GM23248 (cell line): Measurements from ENCODE around the gene RS1. TPM values are rescaled to one million over a fixed set of nuclear protein-coding genes. Genes with fewer than 3 reads are reported as not detected.

ENCODE experiments used
- DNase-seq: peaks from one replicate; pipeline ENCODE4 v3.0.0-alpha.2; 2015
- H2AFZ ChIP-seq: fragments of 200-600 bp; sonication (generic); 2 replicates; pipeline ENCODE4 v1.6.1; 2016; ENCODE audit warnings: antibody characterized with exemption
- H3F3A ChIP-seq: fragments of 200-600 bp; sonication (generic); 2 replicates; pipeline ENCODE4 v1.6.1; 2016; ENCODE audit warnings: mild to moderate bottlenecking, antibody characterized with exemption, mixed run types; ENCODE audit not compliant: insufficient read depth
- H3K27ac ChIP-seq: fragments of 200-600 bp; sonication (generic); 2 replicates; pipeline ENCODE4 v1.5.1; 2016; ENCODE audit warnings: mild to moderate bottlenecking
- H3K27me3 ChIP-seq: fragments of 200-600 bp; sonication (generic); replicated peaks from 2 replicates; pipeline ENCODE4 v1.6.1; 2016; ENCODE audit warnings: mild to moderate bottlenecking; ENCODE audit not compliant: insufficient read depth
- H3K36me3 ChIP-seq: fragments of 200-600 bp; sonication (generic); 2 replicates; pipeline ENCODE4 v1.6.1; 2016; ENCODE audit warnings: low read depth, mild to moderate bottlenecking
- H3K4me1 ChIP-seq: fragments of 200-600 bp; sonication (generic); 2 replicates; pipeline ENCODE4 v1.6.1; 2016; ENCODE audit warnings: mild to moderate bottlenecking; ENCODE audit not compliant: insufficient read depth
- H3K4me2 ChIP-seq: fragments of 200-600 bp; sonication (generic); one replicate; pipeline ENCODE4 v1.6.1; 2016; ENCODE audit warnings: mild to moderate bottlenecking; ENCODE audit not compliant: unreplicated experiment
- H3K4me3 ChIP-seq: fragments of 200-600 bp; sonication (generic); 2 replicates; pipeline ENCODE4 v1.5.1; 2016; ENCODE audit warnings: mild to moderate bottlenecking
- H3K79me2 ChIP-seq: fragments of 200-600 bp; sonication (generic); 2 replicates; pipeline ENCODE4 v1.6.1; 2016; ENCODE audit warnings: mild to moderate bottlenecking; ENCODE audit not compliant: insufficient read depth
- H3K9ac ChIP-seq: fragments of 200-600 bp; sonication (generic); 2 replicates; pipeline ENCODE4 v1.6.1; 2016; ENCODE audit warnings: mild to moderate bottlenecking
- H3K9me2 ChIP-seq: fragments of 200-600 bp; sonication (generic); 2 replicates; pipeline ENCODE4 v1.6.1; 2016; ENCODE audit warnings: mixed run types, mild to moderate bottlenecking, moderate library complexity; ENCODE audit not compliant: insufficient read depth
- H3K9me3 ChIP-seq: fragments of 200-600 bp; sonication (generic); one replicate; pipeline ENCODE4 v1.6.1; 2017; ENCODE audit warnings: low read depth
- H4K20me1 ChIP-seq: fragments of 200-600 bp; sonication (generic); 2 replicates; pipeline ENCODE4 v1.6.0; 2016; ENCODE audit not compliant: insufficient read depth
- EZH2 ChIP-seq: fragments of 200-600 bp; sonication (generic); IDR thresholded peaks from 2 replicates; pipeline ENCODE4 v1.6.1; 2018; ENCODE audit warnings: antibody characterized with exemption, mild to moderate bottlenecking; ENCODE audit not compliant: insufficient read depth, poor library complexity, severe bottlenecking
- EZH2phosphoT487 ChIP-seq: fragments of 200-600 bp; sonication (generic); IDR thresholded peaks from 2 replicates; pipeline ENCODE4 v1.6.1; 2018; ENCODE audit warnings: antibody characterized with exemption, moderate library complexity, mild to moderate bottlenecking, low read depth; ENCODE audit not compliant: insufficient read depth
- WGBS, 2 experiments: methylation state at CpG; one replicate each; pipeline ENCODE4 v1.1.6; 2015 to 2017; ENCODE audit warnings: low lambda C conversion rate in 2 of 2, low coverage in 1 of 2; ENCODE audit errors: missing lambda C conversion rate in 2 of 2; 5-methylcytosine and 5-hydroxymethylcytosine counted together
- in situ Hi-C: fragments of 300-500 bp; cut with MboI; formaldehyde crosslinking; loops from 2 replicates; pipeline ENCODE4 v1.15.0; 2020
- polyA plus RNA-seq: library from polyadenylated mRNA; unstranded; fragments of >200 nt; fragmentation: Nextera tagmentation; extraction: Ambion mirVana; gene quantifications from 2 replicates; pipeline ENCODE4 v1.2.1, GENCODE V29; 2016
- total RNA-seq: library from RNA; depleted of rRNA; stranded (reverse); fragments of >200 nt; shearing (Covaris generic); gene quantifications from 2 replicates; pipeline ENCODE4 v1.2.3, GENCODE V29; 2014; rRNA removed

Gene RS1
- total RNA-seq (not detected in 2 replicates), polyA plus RNA-seq (not detected in 2 replicates)

DNA sequence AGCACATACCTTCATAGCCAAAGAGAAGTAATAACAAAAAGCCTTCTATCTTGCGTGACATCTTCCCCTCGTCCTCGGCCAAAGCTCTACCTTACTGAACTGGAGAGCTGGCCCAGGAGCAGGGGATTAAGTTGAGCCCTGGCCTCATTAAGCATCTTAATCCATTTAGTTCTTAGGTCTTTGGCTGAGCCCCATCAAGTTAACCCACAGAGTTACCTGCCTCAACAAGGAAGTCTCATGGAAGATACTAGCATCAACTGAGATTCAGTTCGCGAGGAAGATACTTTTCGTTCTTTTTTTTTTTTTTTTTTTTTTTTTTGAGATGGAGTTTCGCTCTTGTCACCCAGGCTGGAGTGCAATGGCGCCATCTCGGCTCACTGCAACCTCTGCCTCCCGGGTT lies at the start of gene RS1:
Gene RS1 (minus strand): TSS at position 101 of the 400 bp plus-strand sequence. CDS start 40 bp downstream, at position 61.
- Histone ChIP-seq H3K9me3 (no peaks in the 10 kb centered on the region), H3K4me1 (no peaks in the 10 kb centered on the region), H3K27ac (no peak within 1 kb of the TSS), H3K27me3 (no peaks in the 10 kb centered on the region), H4K20me1 (no peaks in the 10 kb centered on the region), H3K9me2 (no peaks in the 10 kb centered on the region), H3K9ac (no peak within 1 kb of the TSS), H3K4me3 (no peak within 1 kb of the TSS), H3F3A (no peaks in the 10 kb centered on the region), H3K4me2 (no peak within 1 kb of the TSS), H3K36me3 (no peaks in the 10 kb centered on the region), H3K79me2 (no peaks in the 10 kb centered on the region), H2AFZ (no peak within 1 kb of the TSS)
- WGBS, 2 experiments: 82 to 98% methylated on average over 6 to 10 of the region's 10 CpGs
- in situ Hi-C loops: no loop called here
- TF ChIP-seq EZH2: no peak
- TF ChIP-seq EZH2phosphoT487: no peak
- no peak for DNase-seq

DNA sequence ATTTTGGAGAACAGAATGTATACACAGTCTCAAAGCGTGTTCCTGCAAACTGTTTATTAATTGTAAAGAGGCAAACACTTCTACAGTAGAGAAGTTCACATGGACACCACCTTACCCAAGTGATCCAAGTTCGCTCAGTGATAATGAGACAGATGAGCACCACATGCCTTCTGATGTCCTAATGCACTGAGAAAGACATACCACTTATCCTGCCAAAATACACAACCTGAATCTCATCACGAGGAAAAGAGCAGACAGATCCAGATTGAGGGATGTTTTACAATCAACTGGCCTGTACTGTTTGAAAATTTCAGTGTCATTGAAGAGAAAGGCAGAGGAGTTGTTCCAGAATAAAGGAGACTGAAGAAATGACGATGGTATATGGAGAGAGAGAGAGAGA lies 47.9 kb upstream of the RS1 start:
- H3K4me2 ChIP-seq: no peak overlapping the region
- H3K27ac ChIP-seq: no peak overlapping the region
- WGBS, 2 experiments: 9 to 16% methylated on average over 4 of the region's 4 CpGs
- no peaks in the 10 kb centered on the region for H3K36me3 ChIP-seq
- no peaks in the 10 kb centered on the region for H3K4me1 ChIP-seq
- no peaks in the 10 kb centered on the region for H3K9me2 ChIP-seq
- no peak for TF ChIP-seq EZH2phosphoT487
- TF ChIP-seq EZH2: no peak
- H2AFZ ChIP-seq: no peak overlapping the region
- H3K9ac ChIP-seq: no peak overlapping the region
- H3K79me2 ChIP-seq: no peaks in the 10 kb centered on the region
- no peak overlapping the region for H3K4me3 ChIP-seq
- in situ Hi-C loops: no loop called here
- no peaks in the 10 kb centered on the region for H3K9me3 ChIP-seq
- DNase-seq: no peak
- H4K20me1 ChIP-seq: no peaks in the 10 kb centered on the region
- H3K27me3 ChIP-seq: no peaks in the 10 kb centered on the region
- no peaks in the 10 kb centered on the region for H3F3A ChIP-seq

DNA sequence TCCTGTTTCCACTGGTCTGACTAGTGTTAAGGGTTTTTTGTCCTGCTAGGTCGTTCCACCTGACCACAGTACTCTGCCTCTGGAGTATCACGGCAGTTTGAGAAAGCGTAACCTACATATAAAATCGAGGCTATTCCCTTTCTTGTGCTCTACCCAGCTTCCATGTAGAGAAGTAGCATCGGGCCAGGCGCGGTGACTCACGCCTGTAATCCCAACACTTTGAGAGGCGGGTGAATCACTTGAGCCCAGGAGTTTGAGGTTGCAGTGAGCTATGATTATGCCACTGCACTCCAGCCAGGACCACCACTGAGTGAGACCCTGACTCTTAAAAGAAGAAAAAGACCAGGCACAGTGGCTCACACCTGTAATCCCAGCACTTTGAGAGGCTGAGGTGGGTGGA lies 43.0 kb upstream of the RS1 start:
- Histone ChIP-seq H3K4me2 (no peak overlapping the region), H3K9ac (no peak overlapping the region), H3K79me2 (no peaks in the 10 kb centered on the region), H3K9me3 (no peaks in the 10 kb centered on the region), H4K20me1 (no peaks in the 10 kb centered on the region), H3K27me3 (no peaks in the 10 kb centered on the region), H2AFZ (no peak overlapping the region), H3K36me3 (no peaks in the 10 kb centered on the region), H3K27ac (no peak overlapping the region), H3F3A (no peaks in the 10 kb centered on the region), H3K4me1 (no peaks in the 10 kb centered on the region), H3K9me2 (no peaks in the 10 kb centered on the region), H3K4me3 (no peak overlapping the region)
- DNase-seq: no peak
- TF ChIP-seq EZH2phosphoT487: no peak
- TF ChIP-seq EZH2: no peak
- WGBS, 2 experiments: 67 to 72% methylated on average over 9 of the region's 9 CpGs
- in situ Hi-C loops: no loop called here

DNA sequence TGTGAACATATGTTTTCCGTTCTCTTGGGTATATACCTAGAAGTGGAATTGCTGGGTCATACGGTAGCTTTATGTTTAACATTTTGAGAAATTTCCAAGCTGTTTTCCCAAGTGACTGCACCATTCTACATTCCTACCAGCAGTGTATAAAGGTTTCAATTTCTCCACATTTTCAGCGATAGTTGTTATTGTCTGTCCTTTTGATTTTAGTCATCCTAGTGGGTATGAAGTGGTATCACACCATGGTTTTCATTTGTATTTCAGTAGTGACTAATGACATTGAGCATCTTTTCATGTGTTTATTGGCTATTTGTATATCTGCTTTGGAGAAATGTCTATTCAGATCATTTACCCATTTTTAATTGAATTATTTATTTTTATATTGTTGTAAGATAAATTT lies 37.9 kb upstream of the RS1 start:
- WGBS, 2 experiments: 78 to 82% methylated on average over 3 of the region's 3 CpGs
- in situ Hi-C loops: no loop called here
- Histone ChIP-seq H3K4me1 (no peaks in the 10 kb centered on the region), H2AFZ (no peak overlapping the region), H3K27me3 (no peaks in the 10 kb centered on the region), H3K9me3 (no peaks in the 10 kb centered on the region), H3F3A (no peaks in the 10 kb centered on the region), H3K9ac (no peak overlapping the region), H3K27ac (no peak overlapping the region), H3K79me2 (no peaks in the 10 kb centered on the region), H4K20me1 (no peaks in the 10 kb centered on the region), H3K9me2 (no peaks in the 10 kb centered on the region), H3K36me3 (no peaks in the 10 kb centered on the region), H3K4me2 (no peak overlapping the region), H3K4me3 (no peak overlapping the region)
- TF ChIP-seq EZH2phosphoT487 (no peak), EZH2 (no peak)
- no peak for DNase-seq
